GM12801 (cell line): ENCODE results near the gene TMCC3.

ENCODE experiments used
- CTCF ChIP-seq: IDR thresholded peaks from one replicate; pipeline ENCODE4 v1.5.1; 2011; ENCODE audit warnings: control low read depth; ENCODE audit not compliant: insufficient read length; ENCODE audit errors: extremely low read depth

TMCC3 gene

GRCh38 chr12:94689002-94689645, 38.8 kb upstream of the TMCC3 start:
- TF ChIP-seq CTCF: no peak

GRCh38 chr12:94687891-94688290, 37.5 kb upstream of the TMCC3 start:
- no peak for TF ChIP-seq CTCF

- no peak for TF ChIP-seq CTCF
These were observed 36.7 kb upstream of the TMCC3 start for GRCh38 chr12:94686834-94687628.

- TF ChIP-seq CTCF: no peak
These were observed 34.2 kb upstream of the TMCC3 start for GRCh38 chr12:94684416-94685142.

GRCh38 chr12:94679554-94680195, 29.3 kb upstream of the TMCC3 start:
- TF ChIP-seq CTCF: no peak

GRCh38 chr12:94678849-94679248, 28.5 kb upstream of the TMCC3 start:
- TF ChIP-seq CTCF: no peak

GRCh38 chr12:94678379-94678778, 28.0 kb upstream of the TMCC3 start:
- no peak for TF ChIP-seq CTCF
